HS-5 (cell line): ENCODE data around the gene HPS4.
"Not testable (repeated sequence)": the region's sequence is repeated elsewhere in the genome, so short reads cannot be mapped to it uniquely, and the experiment has no call there.

Experiments used
- DNase-seq: peaks from one replicate; pipeline ENCODE4 v3.0.0-alpha.2; 2012; ENCODE audit warnings: low read depth

HPS4 gene

DNA sequence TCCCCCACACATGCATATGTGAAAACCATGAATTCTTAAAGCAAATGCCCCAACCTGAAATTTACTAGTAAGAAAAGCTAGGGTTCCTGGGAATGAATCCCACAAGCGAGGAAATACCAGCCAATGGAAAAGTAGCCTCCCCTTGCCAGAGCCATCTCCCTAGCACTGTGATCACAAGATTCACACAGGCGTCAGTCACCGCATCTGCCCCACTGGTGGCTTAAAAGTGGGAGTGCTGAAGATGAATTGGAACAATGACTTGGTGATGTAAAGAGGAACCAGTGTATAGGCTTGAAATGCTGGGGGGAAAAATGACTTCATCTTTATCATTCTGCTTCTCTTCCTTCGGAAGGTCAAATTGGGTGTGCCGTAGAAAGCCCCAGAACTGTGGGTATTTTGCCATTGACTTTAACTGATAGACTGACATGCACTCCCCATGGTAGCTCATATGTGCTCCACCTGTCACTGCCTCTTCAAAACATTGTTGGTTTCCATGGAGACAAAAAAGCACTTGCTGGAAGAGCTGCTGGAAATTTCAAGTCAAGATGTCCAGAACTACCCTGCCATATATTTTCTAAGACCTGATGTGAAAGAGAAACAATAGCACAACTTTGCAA lies 73.8 kb downstream of the HPS4 start:
- DNase-seq = no peak

DNA sequence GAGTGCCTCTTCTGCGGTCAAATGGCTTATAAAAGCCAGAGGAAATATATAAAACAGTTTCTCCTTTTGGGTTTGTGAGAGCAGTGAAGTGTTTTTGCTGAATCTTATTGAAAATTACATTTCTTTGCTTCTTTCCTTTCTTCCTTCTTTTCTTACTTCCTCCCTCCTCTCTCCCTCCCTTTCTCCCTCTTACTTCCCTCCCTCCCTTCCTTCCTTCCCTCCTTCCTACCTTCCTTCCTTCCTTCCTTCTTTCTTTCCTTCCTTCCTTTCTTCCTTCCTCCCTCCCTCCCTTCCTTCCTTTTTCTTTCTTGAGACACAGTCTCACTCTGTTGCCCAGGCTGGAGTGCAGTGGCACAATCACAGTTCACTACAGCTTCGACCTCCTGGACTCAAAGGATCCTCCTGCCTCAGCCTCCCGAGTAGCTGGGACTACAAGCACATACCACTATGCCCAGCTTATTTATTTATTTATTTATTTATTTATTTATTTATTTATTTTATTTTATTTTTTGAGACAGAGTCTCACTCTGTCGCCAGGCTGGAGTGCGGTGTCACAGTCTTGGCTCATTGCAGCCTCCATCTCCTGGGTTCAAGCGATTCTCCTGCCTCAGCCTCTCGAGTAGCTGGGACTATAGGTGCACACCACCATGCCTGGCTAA lies 74.9 kb downstream of the HPS4 start:
- DNase-seq = not testable (repeated sequence)

DNA sequence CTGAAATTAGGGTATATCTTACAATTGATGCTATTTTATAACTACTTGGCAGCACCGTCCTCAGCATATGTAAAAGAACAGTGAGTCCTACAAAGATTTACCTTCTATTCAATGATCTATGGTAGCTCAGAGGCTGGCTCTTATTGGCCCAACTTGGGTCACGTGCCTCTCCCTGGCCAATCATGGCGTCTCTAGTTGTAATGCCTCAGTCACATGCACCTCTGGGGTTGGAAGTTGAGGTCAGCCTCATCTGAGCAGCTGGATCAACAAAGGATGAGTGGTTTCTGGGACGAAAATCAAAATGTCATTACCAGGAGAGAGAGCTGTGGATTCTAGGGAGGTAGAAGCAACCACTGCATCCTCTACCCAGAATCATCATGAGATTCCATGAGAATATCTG lies 77.5 kb downstream of the HPS4 start:
- DNase-seq = no peak

DNA sequence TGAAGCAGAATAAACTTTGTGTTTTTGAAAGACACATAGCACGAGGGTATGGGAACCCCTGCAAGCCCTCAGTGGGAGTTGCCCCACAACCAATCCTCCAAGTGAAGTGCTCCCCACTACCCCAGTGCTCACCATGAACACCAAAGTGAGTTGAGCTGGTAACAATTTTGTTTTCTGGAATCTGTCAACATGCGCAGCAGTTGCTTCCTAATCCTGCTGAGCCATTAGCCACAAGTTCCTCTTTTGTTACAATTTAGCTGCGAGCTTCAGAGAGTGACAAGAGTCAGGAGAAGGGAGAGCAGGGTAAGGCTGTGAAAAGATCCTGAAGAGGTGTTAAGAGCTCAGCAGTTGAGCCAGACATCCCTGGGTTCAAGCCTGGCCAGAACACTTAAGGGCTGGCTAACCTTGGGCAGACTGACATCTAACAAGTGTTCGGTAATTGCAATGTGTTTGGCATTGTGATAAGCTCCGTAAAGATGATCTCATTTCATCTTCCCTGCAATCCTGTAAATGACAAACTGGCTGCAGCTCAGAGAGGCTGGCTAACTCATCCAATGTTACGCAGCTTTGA lies 78.6 kb downstream of the HPS4 start:
- no peak for DNase-seq

DNA sequence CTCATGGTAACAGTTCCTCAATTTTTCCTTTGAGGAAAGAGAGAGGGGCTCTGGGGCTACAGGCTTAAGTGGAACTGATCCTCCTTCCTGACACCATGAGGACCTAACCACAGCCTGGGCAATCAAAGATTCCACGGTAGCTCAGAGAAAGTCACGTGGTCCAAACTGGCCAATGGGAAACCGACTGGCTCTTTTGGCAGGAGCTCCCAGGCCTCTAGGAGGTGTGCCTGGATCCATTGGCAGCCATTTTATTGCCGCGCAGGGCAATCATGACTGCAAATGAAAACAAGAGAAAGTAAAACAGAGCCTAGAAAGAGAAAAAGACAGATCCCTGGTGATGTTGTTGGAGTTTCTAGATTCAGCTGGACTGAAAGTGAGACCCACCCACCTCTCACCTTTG lies 81.9 kb downstream of the HPS4 start:
- no peak for DNase-seq
